22Rv1 (cell line): ENCODE results near the gene ASIC4.

ENCODE experiments used
- ZFX ChIP-seq: fragments of 450-650 bp; IDR thresholded peaks from 2 replicates; pipeline ENCODE4 v1.6.1; 2017; ENCODE audit warnings: antibody characterized with exemption, borderline replicate concordance
- TF ChIP-seq, protein P1 (sequence below): fragments of 450-650 bp; IDR thresholded peaks from 2 replicates; pipeline ENCODE4 v1.5.1; 2017; ENCODE audit warnings: mild to moderate bottlenecking

GRCh38 chr2:219520079-219520478, 5.8 kb downstream of the ASIC4 start:
- TF ChIP-seq, protein P1, sequence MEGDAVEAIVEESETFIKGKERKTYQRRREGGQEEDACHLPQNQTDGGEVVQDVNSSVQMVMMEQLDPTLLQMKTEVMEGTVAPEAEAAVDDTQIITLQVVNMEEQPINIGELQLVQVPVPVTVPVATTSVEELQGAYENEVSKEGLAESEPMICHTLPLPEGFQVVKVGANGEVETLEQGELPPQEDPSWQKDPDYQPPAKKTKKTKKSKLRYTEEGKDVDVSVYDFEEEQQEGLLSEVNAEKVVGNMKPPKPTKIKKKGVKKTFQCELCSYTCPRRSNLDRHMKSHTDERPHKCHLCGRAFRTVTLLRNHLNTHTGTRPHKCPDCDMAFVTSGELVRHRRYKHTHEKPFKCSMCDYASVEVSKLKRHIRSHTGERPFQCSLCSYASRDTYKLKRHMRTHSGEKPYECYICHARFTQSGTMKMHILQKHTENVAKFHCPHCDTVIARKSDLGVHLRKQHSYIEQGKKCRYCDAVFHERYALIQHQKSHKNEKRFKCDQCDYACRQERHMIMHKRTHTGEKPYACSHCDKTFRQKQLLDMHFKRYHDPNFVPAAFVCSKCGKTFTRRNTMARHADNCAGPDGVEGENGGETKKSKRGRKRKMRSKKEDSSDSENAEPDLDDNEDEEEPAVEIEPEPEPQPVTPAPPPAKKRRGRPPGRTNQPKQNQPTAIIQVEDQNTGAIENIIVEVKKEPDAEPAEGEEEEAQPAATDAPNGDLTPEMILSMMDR, result no peak
- TF ChIP-seq ZFX, result no peak
